ENCODE data around the gene MALRD1. TPM values are rescaled to one million over a fixed set of nuclear protein-coding genes. Genes with fewer than 3 reads are reported as not detected.

MALRD1 gene
- total RNA-seq, 1 donor from 2014 or later = 0.84 TPM

DNA sequence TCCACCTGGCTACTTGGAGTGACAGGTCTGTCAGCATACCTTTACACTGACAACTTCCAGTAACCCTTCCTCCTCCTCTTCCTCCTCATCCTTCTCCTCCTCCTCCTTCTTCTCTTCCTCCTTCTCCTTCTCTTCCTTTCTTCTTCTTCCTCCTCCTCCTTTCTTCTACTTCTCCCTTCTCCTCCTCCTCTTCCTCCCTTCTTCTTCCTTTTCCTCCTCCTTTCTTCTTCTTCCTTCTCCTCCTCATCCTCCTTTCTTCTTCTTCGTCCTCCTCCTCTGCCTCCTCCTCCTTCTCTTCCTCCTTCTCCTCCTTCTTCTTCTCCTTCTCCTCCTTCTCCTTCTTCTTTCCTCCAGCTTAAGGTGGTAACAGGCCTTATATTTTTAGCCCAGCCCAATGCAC lies 658.3 kb downstream of the MALRD1 start:
- TF ChIP-seq, protein P1, sequence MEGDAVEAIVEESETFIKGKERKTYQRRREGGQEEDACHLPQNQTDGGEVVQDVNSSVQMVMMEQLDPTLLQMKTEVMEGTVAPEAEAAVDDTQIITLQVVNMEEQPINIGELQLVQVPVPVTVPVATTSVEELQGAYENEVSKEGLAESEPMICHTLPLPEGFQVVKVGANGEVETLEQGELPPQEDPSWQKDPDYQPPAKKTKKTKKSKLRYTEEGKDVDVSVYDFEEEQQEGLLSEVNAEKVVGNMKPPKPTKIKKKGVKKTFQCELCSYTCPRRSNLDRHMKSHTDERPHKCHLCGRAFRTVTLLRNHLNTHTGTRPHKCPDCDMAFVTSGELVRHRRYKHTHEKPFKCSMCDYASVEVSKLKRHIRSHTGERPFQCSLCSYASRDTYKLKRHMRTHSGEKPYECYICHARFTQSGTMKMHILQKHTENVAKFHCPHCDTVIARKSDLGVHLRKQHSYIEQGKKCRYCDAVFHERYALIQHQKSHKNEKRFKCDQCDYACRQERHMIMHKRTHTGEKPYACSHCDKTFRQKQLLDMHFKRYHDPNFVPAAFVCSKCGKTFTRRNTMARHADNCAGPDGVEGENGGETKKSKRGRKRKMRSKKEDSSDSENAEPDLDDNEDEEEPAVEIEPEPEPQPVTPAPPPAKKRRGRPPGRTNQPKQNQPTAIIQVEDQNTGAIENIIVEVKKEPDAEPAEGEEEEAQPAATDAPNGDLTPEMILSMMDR (conservative IDR thresholded peaks at IDR 0.05) = no peak
- Mint-ChIP-seq H3K4me1 (no peaks in the 10 kb centered on the region), H3K4me3 (no peak overlapping the region), H3K27me3 (ENCODE audit: low read depth) (no peaks in the 10 kb centered on the region), H3K36me3 (ENCODE audit: low read depth) (peaks cover 5% of the 10 kb centered on the region), H3K9me3 (peaks cover 5% of the 10 kb centered on the region), H3K27ac (ENCODE audit: unreplicated experiment) (no peak overlapping the region)
- DNase-seq (ENCODE audit: low read depth, low spot score) = no peak

DNA sequence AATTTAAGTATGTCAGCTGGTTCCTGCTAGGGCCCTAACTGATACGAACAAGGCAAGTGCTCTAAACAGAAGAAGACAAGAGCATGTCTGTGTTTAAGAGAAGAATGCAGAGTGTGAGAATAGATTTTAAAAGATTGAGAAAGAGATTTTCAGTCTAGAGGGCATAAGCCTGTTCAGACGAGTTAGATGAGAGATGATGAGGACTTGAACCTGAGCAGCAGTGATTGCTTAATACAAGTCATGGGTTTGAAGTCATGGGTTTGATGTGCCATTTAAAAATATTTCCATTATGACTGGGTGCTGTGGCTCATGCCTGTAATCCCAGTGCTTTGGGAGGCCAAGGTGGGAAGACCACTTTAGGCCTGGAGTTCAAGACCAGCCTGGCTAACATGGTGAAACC lies 658.8 kb downstream of the MALRD1 start:
- Mint-ChIP-seq H3K4me1 (no peaks in the 10 kb centered on the region), H3K4me3 (no peak overlapping the region), H3K27ac (ENCODE audit: unreplicated experiment) (no peak overlapping the region), H3K9me3 (peaks cover 8% of the 10 kb centered on the region), H3K36me3 (ENCODE audit: low read depth) (peaks cover 5% of the 10 kb centered on the region), H3K27me3 (ENCODE audit: low read depth) (no peaks in the 10 kb centered on the region)
- TF ChIP-seq, protein P1 (conservative IDR thresholded peaks at IDR 0.05) = no peak
- DNase-seq (ENCODE audit: low read depth, low spot score) = no peak

DNA sequence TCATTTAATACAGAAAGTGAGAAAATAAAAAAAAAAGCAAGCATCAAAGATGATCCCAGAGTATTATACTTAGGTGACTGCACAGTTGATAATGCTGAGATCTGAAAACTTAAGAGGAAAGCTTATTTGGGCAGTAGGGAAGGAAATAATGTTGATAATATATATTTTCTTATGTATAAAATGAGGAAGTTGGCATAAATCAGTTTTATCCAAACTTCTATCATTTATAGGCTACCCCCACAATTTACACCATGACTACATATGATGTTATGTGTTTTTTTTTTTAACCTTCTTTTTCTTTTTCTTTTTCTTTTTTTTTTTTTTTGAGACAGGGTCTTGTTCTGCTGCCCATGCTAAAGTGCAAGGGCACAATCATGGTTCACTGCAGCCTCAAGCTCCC lies 659.4 kb downstream of the MALRD1 start:
- peaks cover 5% of the 10 kb centered on the region for H3K36me3 Mint-ChIP-seq (ENCODE audit: low read depth)

DNA sequence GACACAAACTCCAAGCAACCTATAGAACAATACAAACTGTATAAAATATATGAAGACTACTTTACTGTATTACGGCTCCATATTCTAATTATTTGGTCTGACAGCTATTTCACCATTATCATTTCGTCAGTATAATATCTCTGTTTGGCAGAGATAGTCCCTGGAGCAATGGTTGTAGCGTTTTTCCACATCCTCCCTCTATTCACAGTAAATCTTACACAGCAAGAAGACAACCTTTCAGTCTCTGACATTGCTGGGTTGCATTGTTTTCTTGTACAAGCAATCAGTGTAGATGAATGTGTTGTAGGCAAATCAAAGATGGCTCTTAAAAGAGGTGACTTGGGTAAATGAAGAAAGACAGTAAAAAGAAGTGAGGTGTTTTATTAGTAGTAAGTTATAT lies 662.0 kb downstream of the MALRD1 start:
- Mint-ChIP-seq H3K9me3 (peaks cover 24% of the 10 kb centered on the region), H3K27ac (ENCODE audit: unreplicated experiment) (no peak overlapping the region), H3K36me3 (ENCODE audit: low read depth) (peaks cover 5% of the 10 kb centered on the region), H3K4me1 (no peaks in the 10 kb centered on the region), H3K4me3 (no peak overlapping the region), H3K27me3 (ENCODE audit: low read depth) (no peaks in the 10 kb centered on the region)
- TF ChIP-seq, protein P1 (conservative IDR thresholded peaks at IDR 0.05) = no peak
- no peak for DNase-seq (ENCODE audit: low read depth, low spot score)

More for the DNA sequence above, 659.4 kb downstream of the MALRD1 start:
- H3K9me3 Mint-ChIP-seq = peaks cover 11% of the 10 kb centered on the region
- no peak overlapping the region for H3K4me3 Mint-ChIP-seq
- H3K27ac Mint-ChIP-seq (ENCODE audit: unreplicated experiment) = no peak overlapping the region
- no peaks in the 10 kb centered on the region for H3K4me1 Mint-ChIP-seq
- H3K27me3 Mint-ChIP-seq (ENCODE audit: low read depth) = no peaks in the 10 kb centered on the region
- TF ChIP-seq, protein P1 (conservative IDR thresholded peaks at IDR 0.05) = no peak
- no peak for DNase-seq (ENCODE audit: low read depth, low spot score)

DNA sequence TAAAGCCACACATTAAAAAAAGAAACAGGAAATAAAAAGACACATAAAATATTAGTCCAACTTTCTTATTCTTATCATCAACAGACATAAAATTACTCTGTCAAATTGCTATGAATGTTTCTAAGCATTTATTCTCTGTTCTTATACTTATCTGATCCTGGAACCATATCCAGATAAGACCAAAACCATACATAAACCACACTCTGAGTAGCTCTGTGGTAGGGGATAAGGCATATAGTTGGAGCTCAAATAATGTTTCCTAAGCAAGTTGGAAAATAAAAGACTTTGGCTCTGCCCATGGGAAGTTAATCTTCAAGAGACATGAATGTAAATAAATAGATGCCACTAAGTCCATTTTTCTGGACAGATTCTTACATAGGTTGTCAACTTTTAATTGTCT lies 664.6 kb downstream of the MALRD1 start:
- Mint-ChIP-seq H3K27ac (ENCODE audit: unreplicated experiment) (no peak overlapping the region), H3K4me1 (no peaks in the 10 kb centered on the region), H3K4me3 (no peak overlapping the region), H3K27me3 (ENCODE audit: low read depth) (no peaks in the 10 kb centered on the region), H3K9me3 (peaks cover 24% of the 10 kb centered on the region), H3K36me3 (ENCODE audit: low read depth) (peaks cover 5% of the 10 kb centered on the region)
- no peak for DNase-seq (ENCODE audit: low read depth, low spot score)
- TF ChIP-seq, protein P1 (conservative IDR thresholded peaks at IDR 0.05) = no peak
